HCT116 (cell line): Measurements from ENCODE around the gene P2RX1. TPM values are rescaled to one million over a fixed set of nuclear protein-coding genes. Genes with fewer than 3 reads are reported as not detected.

Source experiments
- ATAC-seq: fragments of 200-7000 bp; cut with Tn5 transposase; 2 replicates; pipeline ENCODE4 v1.9.1; 2020; ENCODE audit warnings: mild to moderate bottlenecking, moderate library complexity
- BruUV-seq: library from RNA; stranded (reverse); fragments of 400-500 nt; replicated peaks from 2 replicates; lab custom pipeline; 2021; lab: Mats Ljungman, UMichigan
- CTCF ChIA-PET: fragments of 300-600 bp; sonication (Branson Sonifier 250); formaldehyde crosslinking; loops from one replicate; lab custom pipeline; 2021; ENCODE audit warnings: antibody characterized with exemption; lab: Charles Lee
- POLR2A ChIA-PET: fragments of 300-600, 350-600 bp; sonication (Branson Sonifier 250); formaldehyde crosslinking; loops from one replicate; lab custom pipeline; 2021; ENCODE audit warnings: antibody characterized with exemption; lab: Charles Lee
- RAD21 ChIA-PET, 2 experiments: fragments of 300-600 bp; sonication (Branson Sonifier 250); formaldehyde crosslinking; loops; one replicate each; lab custom pipeline; 2023; ENCODE audit warnings: low total read pairs in 2 of 2; ENCODE audit not compliant: uncharacterized antibody in 2 of 2, unreplicated experiment in 2 of 2, low non-redundant PET in 1 of 2; lab: Charles Lee
- DNase-seq: peaks from one replicate; pipeline ENCODE4 v3.0.0-alpha.2; 2010; ENCODE audit warnings: low read depth, low spot score
- H2AFZ ChIP-seq: fragments of 200-600 bp; shearing (Covaris generic), sonication (generic); 2 replicates; pipeline ENCODE4 v1.6.1; 2017; ENCODE audit warnings: low read depth, mixed run types, mixed read lengths, antibody characterized with exemption, low read length; ENCODE audit not compliant: poor library complexity, severe bottlenecking
- H3K27ac ChIP-seq: 2 replicates; pipeline ENCODE4 v1.5.1; 2012; ENCODE audit warnings: low read depth, low read length
- H3K27me3 ChIP-seq: fragments of 200-600 bp; sonication (generic); 2 replicates; pipeline ENCODE4 v1.6.1; 2016; ENCODE audit warnings: mixed run types, low read length, mixed read lengths; ENCODE audit not compliant: insufficient read depth
- H3K36me3 ChIP-seq, 2 experiments: fragments of 200-500 bp in 1 of 2; fragments of 200-600 bp in 1 of 2; sonication (Bioruptor generic) in 1 of 2; sonication (generic) in 1 of 2; 2 replicates each; pipeline versions ENCODE4 v1.5.1 to v1.6.1; 2014 to 2016; ENCODE audit warnings: low read length in 2 of 2, inconsistent platforms in 1 of 2, mixed read lengths in 1 of 2, mixed run types in 1 of 2; ENCODE audit not compliant: insufficient read depth in 2 of 2, control insufficient read depth in 1 of 2
- H3K4me1 ChIP-seq, 2 experiments: fragments of 200-600 bp in 1 of 2; sonication (generic) in 1 of 2; 2 replicates each; pipeline versions ENCODE4 v1.5.1 to v1.6.1; 2012 to 2017; ENCODE audit warnings: low read length in 2 of 2, inconsistent platforms in 1 of 2, mild to moderate bottlenecking in 1 of 2, mixed read lengths in 1 of 2, mixed run types in 1 of 2, moderate library complexity in 1 of 2; ENCODE audit not compliant: insufficient read depth in 2 of 2, control insufficient read depth in 1 of 2
- H3K4me2 ChIP-seq: fragments of 200-600 bp; sonication (generic); 2 replicates; pipeline ENCODE4 v1.6.1; 2017; ENCODE audit warnings: mixed run types, low read length, mixed read lengths
- H3K4me3 ChIP-seq, 2 experiments: fragments of 200-600 bp in 1 of 2; sonication (generic) in 1 of 2; replicated peaks in 1 of 2; 2 replicates each; pipeline ENCODE4 v1.5.1; 2011 to 2016; ENCODE audit warnings: low read length in 2 of 2, control low read depth in 1 of 2, low read depth in 1 of 2, mild to moderate bottlenecking in 1 of 2, mixed read lengths in 1 of 2, mixed run types in 1 of 2
- H3K79me2 ChIP-seq: fragments of 200-600 bp; sonication (generic); 2 replicates; pipeline ENCODE4 v1.6.1; 2017; ENCODE audit warnings: mild to moderate bottlenecking, mixed run types, low read length, moderate library complexity, mixed read lengths; ENCODE audit not compliant: insufficient read depth
- H3K9ac ChIP-seq: fragments of 200-600 bp; sonication (generic); 2 replicates; pipeline ENCODE4 v1.6.1; 2016; ENCODE audit warnings: low read length, mixed read lengths
- H3K9me2 ChIP-seq: fragments of 200-600 bp; sonication (generic), shearing (Covaris generic); 2 replicates; pipeline ENCODE4 v1.6.1; 2017; ENCODE audit warnings: mixed run types, mild to moderate bottlenecking, moderate library complexity; ENCODE audit not compliant: insufficient read depth
- H3K9me3 ChIP-seq, 2 experiments: fragments of 200-500 bp in 1 of 2; fragments of 200-600 bp in 1 of 2; sonication (Bioruptor generic) in 1 of 2; sonication (generic) in 1 of 2; 2 replicates each; pipeline ENCODE4 v1.6.1; 2014 to 2017; ENCODE audit warnings: low read length in 2 of 2, mixed read lengths in 2 of 2, inconsistent platforms in 1 of 2, low read depth in 1 of 2, mild to moderate bottlenecking in 1 of 2, mixed run types in 1 of 2, moderate library complexity in 1 of 2; ENCODE audit not compliant: control insufficient read depth in 1 of 2, insufficient read depth in 1 of 2
- H4K20me1 ChIP-seq: fragments of 200-600 bp; sonication (generic), shearing (Covaris generic); 2 replicates; pipeline ENCODE4 v1.6.1; 2017; ENCODE audit warnings: mixed run types, mild to moderate bottlenecking, moderate library complexity; ENCODE audit not compliant: insufficient read depth
- CBX3 ChIP-seq: IDR thresholded peaks from 2 replicates; pipeline ENCODE4 v1.6.1; 2012; ENCODE audit warnings: low read depth
- CEBPB ChIP-seq: IDR thresholded peaks from 2 replicates; pipeline ENCODE4 v1.6.1; 2012; ENCODE audit warnings: low read depth
- ELF1 ChIP-seq: IDR thresholded peaks from 2 replicates; pipeline ENCODE4 v1.6.1; 2012; ENCODE audit warnings: low read depth, borderline replicate concordance
- EZH2 ChIP-seq: fragments of 200-600 bp; sonication (generic); IDR thresholded peaks from 2 replicates; pipeline ENCODE4 v1.6.1; 2017; ENCODE audit warnings: antibody characterized with exemption, mixed run types
- EZH2phosphoT487 ChIP-seq: fragments of 200-600 bp; IDR thresholded peaks from 2 replicates; pipeline ENCODE4 v1.6.1; 2018; ENCODE audit warnings: antibody characterized with exemption, borderline replicate concordance
- FOSL1 ChIP-seq: IDR thresholded peaks from 2 replicates; pipeline ENCODE4 v1.6.1; 2012; ENCODE audit warnings: low read depth
- POLR2A ChIP-seq: IDR thresholded peaks from 2 replicates; pipeline ENCODE4 v1.7.0; 2011; ENCODE audit warnings: borderline replicate concordance; ENCODE audit not compliant: insufficient read depth, insufficient read length; ENCODE audit errors: extremely low read depth
- POLR2AphosphoS5 ChIP-seq: IDR thresholded peaks from 2 replicates; pipeline ENCODE4 v1.6.1; 2011; ENCODE audit warnings: mild to moderate bottlenecking, low read depth, low read length, moderate library complexity
- RAD21 ChIP-seq: IDR thresholded peaks from 2 replicates; pipeline ENCODE4 v1.6.1; 2012; ENCODE audit warnings: low read depth, mild to moderate bottlenecking
- SIN3A ChIP-seq: IDR thresholded peaks from 2 replicates; pipeline ENCODE4 v1.6.1; 2012; ENCODE audit warnings: low read depth
- SP1 ChIP-seq: IDR thresholded peaks from 2 replicates; pipeline ENCODE4 v1.6.1; 2012; ENCODE audit warnings: low read depth
- SRF ChIP-seq: IDR thresholded peaks from 2 replicates; pipeline ENCODE4 v1.6.1; 2012; ENCODE audit warnings: low read depth
- TCF7L2 ChIP-seq: IDR thresholded peaks from 2 replicates; pipeline ENCODE4 v1.7.0; 2011; ENCODE audit warnings: borderline replicate concordance, inconsistent platforms; ENCODE audit not compliant: insufficient read depth, insufficient read length; ENCODE audit errors: extremely low read depth
- YY1 ChIP-seq: IDR thresholded peaks from 2 replicates; pipeline ENCODE4 v1.6.1; 2011; ENCODE audit warnings: low read length, low read depth, moderate library complexity, mild to moderate bottlenecking; ENCODE audit not compliant: insufficient replicate concordance; ENCODE audit errors: extremely low read depth
- ZFX ChIP-seq: fragments of 450-650 bp; IDR thresholded peaks from 2 replicates; pipeline ENCODE4 v1.6.1; 2017
- intact Hi-C: fragments of 100-400 bp; cut with micrococcal nuclease; formaldehyde crosslinking; loops from 2 replicates; pipeline ENCODE4 v1.10.0; 2022
- total RNA-seq: library from RNA; stranded (reverse); gene quantifications from one replicate; pipeline ENCODE4 v1.2.1, GENCODE V29; 2021; ENCODE audit not compliant: unreplicated experiment
- TF ChIP-seq, protein P1 (sequence below): IDR thresholded peaks from 2 replicates; pipeline ENCODE4 v1.6.1; 2012; ENCODE audit warnings: low read depth
- TF ChIP-seq, protein P2 (sequence below): IDR thresholded peaks from 2 replicates; pipeline ENCODE4 v1.6.1; 2012
- TF ChIP-seq, protein P3 (sequence below): IDR thresholded peaks from 2 replicates; pipeline ENCODE4 v1.6.1; 2011; ENCODE audit warnings: mild to moderate bottlenecking, low read length, moderate library complexity; ENCODE audit not compliant: insufficient replicate concordance; ENCODE audit errors: extremely low read depth
- TF ChIP-seq, protein P4 (sequence below): IDR thresholded peaks from 2 replicates; pipeline ENCODE4 v1.6.1; 2012

The P2RX1 gene
- total RNA-seq, 1 experiment from 2014 or later, result not detected

DNA sequence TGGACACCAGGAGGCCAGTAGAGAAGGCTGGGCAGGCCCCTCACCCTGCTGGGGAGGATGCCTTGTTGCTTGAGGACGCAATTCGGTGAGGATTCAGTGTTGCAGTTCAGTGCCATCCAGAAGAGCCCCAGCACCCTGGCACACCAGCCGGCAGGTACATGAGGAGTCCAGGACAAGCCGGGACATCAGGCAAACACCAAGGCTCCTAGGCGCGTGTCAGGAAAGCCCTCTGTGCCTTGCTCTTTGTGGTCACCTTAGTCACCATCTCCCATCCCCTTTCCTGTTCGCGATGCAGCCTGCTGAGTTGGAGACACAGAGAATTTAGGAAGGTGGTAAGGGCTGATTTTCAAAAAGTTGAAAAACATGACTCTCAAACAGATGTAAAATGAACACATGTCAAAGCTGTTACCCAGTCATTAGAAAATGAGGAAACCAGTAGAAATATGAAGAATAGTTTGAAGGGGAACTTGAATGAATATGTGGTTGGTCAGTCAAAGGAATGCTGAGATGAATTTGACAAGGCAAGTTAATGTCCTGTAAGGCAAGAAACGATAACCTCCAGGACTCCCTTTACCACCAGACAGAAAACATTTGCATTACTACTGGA lies 67.9 kb downstream of the P2RX1 start (continued):
- TF ChIP-seq SP1 (no peak), FOSL1 (no peak), CBX3 (no peak)
- TF ChIP-seq, protein P1, sequence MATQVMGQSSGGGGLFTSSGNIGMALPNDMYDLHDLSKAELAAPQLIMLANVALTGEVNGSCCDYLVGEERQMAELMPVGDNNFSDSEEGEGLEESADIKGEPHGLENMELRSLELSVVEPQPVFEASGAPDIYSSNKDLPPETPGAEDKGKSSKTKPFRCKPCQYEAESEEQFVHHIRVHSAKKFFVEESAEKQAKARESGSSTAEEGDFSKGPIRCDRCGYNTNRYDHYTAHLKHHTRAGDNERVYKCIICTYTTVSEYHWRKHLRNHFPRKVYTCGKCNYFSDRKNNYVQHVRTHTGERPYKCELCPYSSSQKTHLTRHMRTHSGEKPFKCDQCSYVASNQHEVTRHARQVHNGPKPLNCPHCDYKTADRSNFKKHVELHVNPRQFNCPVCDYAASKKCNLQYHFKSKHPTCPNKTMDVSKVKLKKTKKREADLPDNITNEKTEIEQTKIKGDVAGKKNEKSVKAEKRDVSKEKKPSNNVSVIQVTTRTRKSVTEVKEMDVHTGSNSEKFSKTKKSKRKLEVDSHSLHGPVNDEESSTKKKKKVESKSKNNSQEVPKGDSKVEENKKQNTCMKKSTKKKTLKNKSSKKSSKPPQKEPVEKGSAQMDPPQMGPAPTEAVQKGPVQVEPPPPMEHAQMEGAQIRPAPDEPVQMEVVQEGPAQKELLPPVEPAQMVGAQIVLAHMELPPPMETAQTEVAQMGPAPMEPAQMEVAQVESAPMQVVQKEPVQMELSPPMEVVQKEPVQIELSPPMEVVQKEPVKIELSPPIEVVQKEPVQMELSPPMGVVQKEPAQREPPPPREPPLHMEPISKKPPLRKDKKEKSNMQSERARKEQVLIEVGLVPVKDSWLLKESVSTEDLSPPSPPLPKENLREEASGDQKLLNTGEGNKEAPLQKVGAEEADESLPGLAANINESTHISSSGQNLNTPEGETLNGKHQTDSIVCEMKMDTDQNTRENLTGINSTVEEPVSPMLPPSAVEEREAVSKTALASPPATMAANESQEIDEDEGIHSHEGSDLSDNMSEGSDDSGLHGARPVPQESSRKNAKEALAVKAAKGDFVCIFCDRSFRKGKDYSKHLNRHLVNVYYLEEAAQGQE, result no peak
- TF ChIP-seq, protein P2, sequence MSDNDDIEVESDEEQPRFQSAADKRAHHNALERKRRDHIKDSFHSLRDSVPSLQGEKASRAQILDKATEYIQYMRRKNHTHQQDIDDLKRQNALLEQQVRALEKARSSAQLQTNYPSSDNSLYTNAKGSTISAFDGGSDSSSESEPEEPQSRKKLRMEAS, result no peak

DNA sequence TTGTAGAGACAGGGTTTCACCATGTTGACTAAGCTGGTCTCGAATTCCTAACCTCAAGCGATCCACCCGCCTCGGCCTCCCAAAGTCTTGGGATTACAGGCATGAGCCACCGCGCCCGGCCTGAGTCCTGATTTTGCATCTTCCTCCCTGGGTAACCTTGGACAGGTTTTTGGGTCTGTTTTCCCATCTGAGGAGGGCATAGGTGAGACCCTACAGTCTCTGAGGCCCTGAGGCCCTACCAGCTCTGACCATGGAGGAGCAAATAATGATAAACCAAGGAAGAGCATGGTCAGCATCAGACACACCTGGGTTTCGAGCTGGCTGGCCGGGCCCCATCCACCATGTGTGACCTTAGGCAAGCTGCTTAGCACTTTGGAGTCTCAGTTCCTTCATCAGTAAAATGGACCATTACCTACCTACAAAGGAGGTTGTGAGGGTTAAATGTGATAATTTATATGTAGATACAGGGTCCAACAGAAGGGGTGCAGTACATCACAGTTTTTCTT lies 69.0 kb downstream of the P2RX1 start:
- H3K27ac ChIP-seq, result no peak overlapping the region
- RAD21 ChIA-PET, result interaction anchor here in 1 of 2 experiments (1.0 kb wide), 1 partner anchor 110 kb away, joined by 3 read pairs; no protein-coding TSS in a partner anchor
- H3K4me1 ChIP-seq, result peaks cover 5 to 20% of the 10 kb centered on the region in 2 experiments; a peak in 3 of 4 replicates
- H3K9ac ChIP-seq, result no peak overlapping the region
- no peak for ATAC-seq
- intact Hi-C loops, result loop anchor here (5.0 to 10.0 kb wide), 2 partner anchors 228 to 560 kb away; no protein-coding TSS in a partner anchor
- POLR2A ChIA-PET, result no interaction called here
- peaks cover 37% of the 10 kb centered on the region for H3K79me2 ChIP-seq
- H3K9me3 ChIP-seq, result no peaks in the 10 kb centered on the region
- no peaks in the 10 kb centered on the region for H4K20me1 ChIP-seq
- H2AFZ ChIP-seq, result no peak overlapping the region
- no TSS peak for BruUV-seq
- no peak overlapping the region for H3K4me3 ChIP-seq
- H3K27me3 ChIP-seq, result no peaks in the 10 kb centered on the region
- H3K36me3 ChIP-seq, result peaks cover 6 to 8% of the 10 kb centered on the region in 2 experiments; a peak in 2 of 4 replicates
- DNase-seq, result no peak
- CTCF ChIA-PET, result interaction anchor here (1.0 to 5.4 kb wide), 5 partner anchors 59 to 171 kb away, joined by 3 to 73 read pairs (median 5); no protein-coding TSS in a partner anchor
- H3K4me2 ChIP-seq, result no peak overlapping the region
- H3K9me2 ChIP-seq, result no peaks in the 10 kb centered on the region
- TF ChIP-seq FOSL1 (no peak), ELF1 (no peak), SRF (no peak), SIN3A (no peak), CBX3 (no peak), RAD21 (no peak), EZH2 (no peak), CEBPB (no peak), EZH2phosphoT487 (no peak), YY1 (no peak), TCF7L2 (no peak), POLR2AphosphoS5 (no peak), ZFX (no peak), POLR2A (no peak)
- TF ChIP-seq, protein P2, result no peak
- TF ChIP-seq, protein P3, sequence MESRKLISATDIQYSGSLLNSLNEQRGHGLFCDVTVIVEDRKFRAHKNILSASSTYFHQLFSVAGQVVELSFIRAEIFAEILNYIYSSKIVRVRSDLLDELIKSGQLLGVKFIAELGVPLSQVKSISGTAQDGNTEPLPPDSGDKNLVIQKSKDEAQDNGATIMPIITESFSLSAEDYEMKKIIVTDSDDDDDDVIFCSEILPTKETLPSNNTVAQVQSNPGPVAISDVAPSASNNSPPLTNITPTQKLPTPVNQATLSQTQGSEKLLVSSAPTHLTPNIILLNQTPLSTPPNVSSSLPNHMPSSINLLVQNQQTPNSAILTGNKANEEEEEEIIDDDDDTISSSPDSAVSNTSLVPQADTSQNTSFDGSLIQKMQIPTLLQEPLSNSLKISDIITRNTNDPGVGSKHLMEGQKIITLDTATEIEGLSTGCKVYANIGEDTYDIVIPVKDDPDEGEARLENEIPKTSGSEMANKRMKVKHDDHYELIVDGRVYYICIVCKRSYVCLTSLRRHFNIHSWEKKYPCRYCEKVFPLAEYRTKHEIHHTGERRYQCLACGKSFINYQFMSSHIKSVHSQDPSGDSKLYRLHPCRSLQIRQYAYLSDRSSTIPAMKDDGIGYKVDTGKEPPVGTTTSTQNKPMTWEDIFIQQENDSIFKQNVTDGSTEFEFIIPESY, result no peak
- TF ChIP-seq, protein P4, sequence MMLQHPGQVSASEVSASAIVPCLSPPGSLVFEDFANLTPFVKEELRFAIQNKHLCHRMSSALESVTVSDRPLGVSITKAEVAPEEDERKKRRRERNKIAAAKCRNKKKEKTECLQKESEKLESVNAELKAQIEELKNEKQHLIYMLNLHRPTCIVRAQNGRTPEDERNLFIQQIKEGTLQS, result no peak
